Small intestine (tissue), 7 donors: ENCODE measurements around the gene SERPINE1. TPM values are rescaled to one million over a fixed set of nuclear protein-coding genes. Genes with fewer than 3 reads are reported as not detected.
"Not testable (repeated sequence)": the region's sequence is repeated elsewhere in the genome, so short reads cannot be mapped to it uniquely, and the experiment has no call there.

Source experiments
- DNase-seq, 2 donors: peaks; one replicate each; pipeline versions ENCODE4 v3.0.0 to v3.0.0-alpha.2; 2013
- FAIRE-seq: peaks from 2 replicates; lab custom pipeline; 2012; peaks lifted over from hg19 to GRCh38; lab: Jason Lieb, UNC
- H3K27ac ChIP-seq, 3 donors: one replicate each; pipeline ENCODE4 v1.5.1; 2013; ENCODE audit warnings: low read length in 2 of 3, mild to moderate bottlenecking in 2 of 3, control low read depth in 1 of 3, inconsistent platforms in 1 of 3, low read depth in 1 of 3, moderate library complexity in 1 of 3
- H3K27me3 ChIP-seq, 3 donors: one replicate each; pipeline ENCODE4 v1.6.1; 2013; ENCODE audit warnings: low read length in 3 of 3, inconsistent platforms in 1 of 3; ENCODE audit not compliant: control insufficient read depth in 3 of 3, insufficient read depth in 3 of 3
- H3K36me3 ChIP-seq, 3 donors: one replicate each; pipeline ENCODE4 v1.6.1; 2013; ENCODE audit warnings: low read length in 3 of 3, inconsistent platforms in 1 of 3, low read depth in 1 of 3, mild to moderate bottlenecking in 1 of 3, moderate library complexity in 1 of 3; ENCODE audit not compliant: control insufficient read depth in 3 of 3, insufficient read depth in 2 of 3
- H3K4me1 ChIP-seq, 3 donors: one replicate each; pipeline ENCODE4 v1.6.1; 2013; ENCODE audit warnings: low read length in 2 of 3, inconsistent platforms in 1 of 3, low read depth in 1 of 3, mild to moderate bottlenecking in 1 of 3, moderate library complexity in 1 of 3; ENCODE audit not compliant: control insufficient read depth in 3 of 3, insufficient read depth in 2 of 3
- H3K4me3 ChIP-seq, 3 donors: one replicate each; pipeline ENCODE4 v1.5.1; 2013; ENCODE audit warnings: low read length in 3 of 3, control low read depth in 1 of 3, inconsistent platforms in 1 of 3, low read depth in 1 of 3, mild to moderate bottlenecking in 1 of 3, moderate library complexity in 1 of 3
- H3K9me3 ChIP-seq, 2 donors: one replicate each; pipeline ENCODE4 v1.6.1; 2013; ENCODE audit warnings: low read depth in 1 of 2, low read length in 1 of 2; ENCODE audit not compliant: control insufficient read depth in 2 of 2, insufficient read depth in 1 of 2
- WGBS, 3 donors: extraction: QIAGEN DNeasy Blood & Tissue Kit; methylation state at CpG; one replicate each; pipeline ENCODE4 v1.1.7; 2013; 5-methylcytosine and 5-hydroxymethylcytosine counted together
- polyA plus RNA-seq, 4 donors: library from polyadenylated mRNA; stranded (reverse) in 3 of 4; unstranded in 1 of 4; fragments of 200-250 nt in 3 of 4; fragments of 120-200 nt in 1 of 4; gene quantifications; one replicate each; pipeline versions ENCODE4 v1.2.1 to v1.2.3, GENCODE V29; 2013
- donor health status: healthy with polysubstance abuse.
- donor health status: control.
- donor health status: control.
- donor health status: Bipolar disorder and iron deficiency.
- donor health status: healthy.

SERPINE1 gene
- polyA plus RNA-seq, 4 donors, result 0.80 to 35.4 (median 2.7) TPM

- no peak for DNase-seq
- no peak overlapping the region for H3K27ac ChIP-seq
- no peaks in the 10 kb centered on the region for H3K9me3 ChIP-seq
- no peaks in the 10 kb centered on the region for H3K27me3 ChIP-seq
- H3K4me1 ChIP-seq, result no peaks in the 10 kb centered on the region
- FAIRE-seq, result no peak
- no peak overlapping the region for H3K4me3 ChIP-seq
- H3K36me3 ChIP-seq, result no peaks in the 10 kb centered on the region
- WGBS, 3 donors, result 84 to 92% (median 91%) methylated on average over 7 of the region's 7 CpGs
These were observed 20.5 kb upstream of the SERPINE1 start for GRCh38 chr7:101106386-101106785.

- H3K27ac ChIP-seq, result peak overlapping the region in 1 of 3 donors; percentile 40
- H3K4me3 ChIP-seq, result no peak overlapping the region
- WGBS, 3 donors, result 38 to 41% (median 39%) methylated on average over 16 of the region's 16 CpGs
- H3K9me3 ChIP-seq, result no peaks in the 10 kb centered on the region
- H3K36me3 ChIP-seq, result no peaks in the 10 kb centered on the region
- no peak for DNase-seq
- no peaks in the 10 kb centered on the region for H3K27me3 ChIP-seq
- H3K4me1 ChIP-seq, result no peaks in the 10 kb centered on the region
- no peak for FAIRE-seq
These were observed 18.5 kb upstream of the SERPINE1 start for GRCh38 chr7:101108330-101108857.

- H3K4me3 ChIP-seq, result no peak overlapping the region
- DNase-seq (no peak), FAIRE-seq (no peak)
- H3K27ac ChIP-seq, result peak overlapping the region in 1 of 3 donors; percentile 40
- H3K4me1 ChIP-seq, result no peaks in the 10 kb centered on the region
- H3K36me3 ChIP-seq, result no peaks in the 10 kb centered on the region
- no peaks in the 10 kb centered on the region for H3K9me3 ChIP-seq
- H3K27me3 ChIP-seq, result no peaks in the 10 kb centered on the region
- WGBS, 3 donors, result 75 to 80% (median 76%) methylated on average over 7 of the region's 7 CpGs
These were observed 17.9 kb upstream of the SERPINE1 start for GRCh38 chr7:101108961-101109360.

- Histone ChIP-seq H3K27ac (peak overlapping the region in 1 of 3 donors; percentile 40), H3K36me3 (no peaks in the 10 kb centered on the region), H3K4me1 (no peaks in the 10 kb centered on the region), H3K27me3 (no peaks in the 10 kb centered on the region), H3K4me3 (no peak overlapping the region), H3K9me3 (no peaks in the 10 kb centered on the region)
- WGBS, 3 donors, result 82 to 88% (median 87%) methylated on average over 6 of the region's 6 CpGs
- DNase-seq, result no peak
- FAIRE-seq, result no peak
These were observed 17.5 kb upstream of the SERPINE1 start for GRCh38 chr7:101109368-101109767.

GRCh38 chr7:101111261-101111660, 15.6 kb upstream of the SERPINE1 start:
- FAIRE-seq (no peak), DNase-seq (no peak)
- H3K27me3 ChIP-seq, result no peaks in the 10 kb centered on the region
- H3K27ac ChIP-seq, result peak overlapping the region in 1 of 3 donors; percentile 59
- 86 to 89% (median 89%) methylated on average over 5 of the region's 5 CpGs for WGBS, 3 donors
- H3K9me3 ChIP-seq, result no peaks in the 10 kb centered on the region
- no peaks in the 10 kb centered on the region for H3K4me1 ChIP-seq
- no peaks in the 10 kb centered on the region for H3K36me3 ChIP-seq
- H3K4me3 ChIP-seq, result no peak overlapping the region

GRCh38 chr7:101112233-101112632, 14.7 kb upstream of the SERPINE1 start:
- DNase-seq (no peak), FAIRE-seq (no peak)
- H3K4me3 ChIP-seq, result no peak overlapping the region
- WGBS, 3 donors, result 67 to 86% (median 77%) methylated on average over 11 of the region's 11 CpGs
- no peaks in the 10 kb centered on the region for H3K27me3 ChIP-seq
- H3K27ac ChIP-seq, result peak overlapping the region in 1 of 3 donors; percentile 59
- H3K9me3 ChIP-seq, result no peaks in the 10 kb centered on the region
- no peaks in the 10 kb centered on the region for H3K4me1 ChIP-seq
- H3K36me3 ChIP-seq, result no peaks in the 10 kb centered on the region

GRCh38 chr7:101113140-101113539, 13.8 kb upstream of the SERPINE1 start:
- DNase-seq, H3K4me3 ChIP-seq, FAIRE-seq, H3K36me3 ChIP-seq, H3K4me1 ChIP-seq, H3K9me3 ChIP-seq, H3K27me3 ChIP-seq: not testable (repeated sequence)
- peak overlapping the region in 1 of 3 donors; percentile 27 for H3K27ac ChIP-seq
- 95 to 97% (median 96%) methylated on average over 7 of the region's 7 CpGs for WGBS, 3 donors

GRCh38 chr7:101113836-101114235, 13.1 kb upstream of the SERPINE1 start:
- H3K27ac ChIP-seq, result no peak overlapping the region
- WGBS, 3 donors, result 73 to 84% (median 77%) methylated on average over 11 of the region's 11 CpGs
- no peaks in the 10 kb centered on the region for H3K4me1 ChIP-seq
- no peaks in the 10 kb centered on the region for H3K36me3 ChIP-seq
- DNase-seq (no peak), FAIRE-seq (no peak)
- H3K9me3 ChIP-seq, result no peaks in the 10 kb centered on the region
- no peak overlapping the region for H3K4me3 ChIP-seq
- H3K27me3 ChIP-seq, result no peaks in the 10 kb centered on the region

- no peaks in the 10 kb centered on the region for H3K36me3 ChIP-seq
- H3K4me3 ChIP-seq, result no peak overlapping the region
- no peaks in the 10 kb centered on the region for H3K4me1 ChIP-seq
- FAIRE-seq (no peak), DNase-seq (no peak)
- WGBS, 3 donors, result 46 to 60% (median 58%) methylated on average over 8 of the region's 8 CpGs
- no peak overlapping the region for H3K27ac ChIP-seq
- H3K9me3 ChIP-seq, result no peaks in the 10 kb centered on the region
- H3K27me3 ChIP-seq, result peaks cover 0 to under 1% (median 0%) of the 10 kb centered on the region in 3 donors
These were observed 12.4 kb upstream of the SERPINE1 start for GRCh38 chr7:101114492-101114891.
